LHCN-M2 (cell line): ENCODE results near the gene ZBTB44. TPM values are rescaled to one million over a fixed set of nuclear protein-coding genes. Genes with fewer than 3 reads are reported as not detected.
"Not testable (repeated sequence)": the region's sequence is repeated elsewhere in the genome, so short reads cannot be mapped to it uniquely, and the experiment has no call there.

ENCODE experiments used
- DNase-seq: peaks from one replicate; pipeline ENCODE4 v3.0.0-alpha.2; 2012; ENCODE audit warnings: low read depth
- total RNA-seq: library from RNA; depleted of rRNA; stranded (reverse); fragments of >200 nt; gene quantifications from 2 replicates; pipeline ENCODE4 v1.2.3, GENCODE V29; 2014

Gene ZBTB44
- total RNA-seq, 1 experiment from 2014 or later: 14.7 TPM

GRCh38 chr11:130247319-130247718 lies 67.4 kb downstream of the ZBTB44 start:
- no peak for DNase-seq

- no peak for DNase-seq
Observed at GRCh38 chr11:130246738-130247137, 68.0 kb downstream of the ZBTB44 start.

- DNase-seq: no peak
Observed at GRCh38 chr11:130246270-130246669, 68.4 kb downstream of the ZBTB44 start.

DNA sequence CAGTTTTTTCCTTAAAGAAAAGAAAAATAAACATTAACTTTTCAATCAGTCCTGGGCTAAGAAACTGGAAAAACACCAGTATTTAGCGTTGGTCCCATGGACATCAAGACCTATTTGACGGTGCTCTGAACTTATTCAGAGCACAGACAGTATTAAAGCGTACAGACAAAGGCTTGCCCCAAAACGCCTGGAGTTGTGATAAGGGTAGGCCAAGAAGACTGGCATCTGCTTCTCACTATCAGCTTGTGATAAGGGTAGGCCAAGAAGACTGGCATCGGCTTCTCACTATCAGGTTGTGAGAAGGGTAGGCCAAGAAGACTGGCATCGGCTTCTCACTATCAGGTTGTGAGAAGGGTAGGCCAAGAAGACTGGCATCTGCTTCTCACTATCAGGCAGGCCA lies 69.3 kb downstream of the ZBTB44 start:
- DNase-seq: not testable (repeated sequence)

- DNase-seq: no peak
Observed at GRCh38 chr11:130244848-130245247, 69.9 kb downstream of the ZBTB44 start.

DNA sequence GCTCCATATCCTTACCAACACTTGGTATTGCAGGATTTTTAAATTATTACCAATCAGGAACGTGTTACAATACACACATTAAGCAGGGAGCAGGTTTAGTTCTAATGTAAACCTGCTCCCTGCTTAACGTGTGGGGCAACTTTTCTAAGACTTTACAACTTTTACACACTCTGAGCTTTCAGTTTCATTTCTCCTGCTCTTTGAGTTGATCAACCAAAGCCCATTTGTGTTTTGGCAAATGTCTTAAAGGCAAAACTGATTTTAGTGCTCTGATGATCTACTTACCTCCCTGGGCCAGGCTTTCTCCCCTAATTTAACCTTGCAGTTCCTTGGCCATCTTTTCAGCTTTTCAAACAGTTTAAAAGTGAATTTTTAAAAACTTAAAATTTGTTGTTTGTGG lies 70.9 kb downstream of the ZBTB44 start:
- DNase-seq: no peak

DNA sequence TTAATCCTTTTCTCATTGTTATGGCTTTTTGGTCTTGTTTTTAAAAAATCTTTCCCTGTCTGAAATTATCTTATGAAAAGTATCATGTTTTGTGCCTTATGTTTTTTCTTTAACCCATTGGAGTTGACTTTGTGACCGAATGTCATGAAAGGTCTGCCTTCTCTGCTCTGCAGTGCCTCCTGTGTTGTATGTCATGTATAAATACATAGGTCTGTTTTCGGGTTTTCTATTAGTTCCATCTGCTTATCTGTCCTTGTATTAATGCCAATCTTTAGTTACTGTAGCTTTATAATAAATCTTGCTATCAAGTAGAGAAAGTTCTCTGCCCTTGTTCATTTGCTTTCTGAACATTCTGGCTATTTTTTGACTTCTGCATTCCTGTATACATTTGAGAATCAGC lies 73.0 kb downstream of the ZBTB44 start:
- no peak for DNase-seq

DNA sequence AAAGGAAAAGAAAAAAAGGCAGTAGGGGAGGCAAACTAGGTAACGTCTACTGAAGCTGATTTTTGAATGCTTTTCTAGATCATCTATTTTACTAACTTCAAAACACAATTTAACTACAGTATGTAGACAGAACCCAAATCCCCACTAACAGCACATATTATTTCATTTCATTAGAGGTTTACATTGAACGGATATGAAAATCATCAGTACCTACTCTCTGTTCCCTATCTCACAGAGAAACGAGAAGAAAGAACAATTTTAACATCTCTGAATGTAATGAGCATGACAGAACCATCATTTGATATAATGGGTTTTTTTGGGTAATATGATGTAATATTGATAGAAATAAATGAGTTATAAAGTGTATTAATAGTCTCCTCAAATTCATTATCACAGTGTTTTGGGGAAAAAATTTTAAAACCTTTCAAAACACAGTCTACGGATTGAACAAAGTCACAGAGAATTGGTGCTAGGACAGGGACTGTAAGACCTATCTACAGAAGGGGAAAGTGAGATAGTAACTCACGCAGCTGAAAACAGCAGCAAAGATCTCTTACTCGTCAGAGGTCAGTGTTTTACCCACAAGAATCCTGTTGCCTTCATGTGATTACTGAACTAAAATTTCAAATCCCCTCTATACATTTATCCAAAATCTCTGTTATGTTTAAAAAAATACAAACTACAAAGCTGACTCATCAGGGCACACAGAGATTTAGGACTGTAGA lies 77.3 kb downstream of the ZBTB44 start:
- DNase-seq: no peak

- no peak for DNase-seq
Observed at GRCh38 chr11:130234315-130234714, 80.4 kb downstream of the ZBTB44 start.

DNA sequence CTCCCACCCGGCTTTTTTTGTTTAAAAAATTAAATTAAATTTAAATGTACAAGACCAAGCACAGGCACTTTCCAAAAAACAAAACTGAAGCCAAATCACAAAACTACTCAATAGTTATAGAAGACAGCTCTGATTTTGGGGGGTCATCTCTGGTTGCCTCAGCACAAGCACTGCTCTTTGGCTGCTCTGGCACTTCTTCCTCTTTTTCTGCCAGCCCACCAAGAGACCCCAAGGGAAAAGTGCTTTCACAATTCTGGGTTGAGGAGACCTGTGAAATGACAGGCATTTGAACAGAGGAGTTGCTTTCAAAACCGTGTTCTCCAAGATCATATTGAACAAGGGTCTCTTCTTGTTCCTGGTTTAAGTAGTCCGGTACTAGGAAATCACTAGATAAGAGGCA lies 80.8 kb downstream of the ZBTB44 start:
- DNase-seq: not testable (repeated sequence)

DNA sequence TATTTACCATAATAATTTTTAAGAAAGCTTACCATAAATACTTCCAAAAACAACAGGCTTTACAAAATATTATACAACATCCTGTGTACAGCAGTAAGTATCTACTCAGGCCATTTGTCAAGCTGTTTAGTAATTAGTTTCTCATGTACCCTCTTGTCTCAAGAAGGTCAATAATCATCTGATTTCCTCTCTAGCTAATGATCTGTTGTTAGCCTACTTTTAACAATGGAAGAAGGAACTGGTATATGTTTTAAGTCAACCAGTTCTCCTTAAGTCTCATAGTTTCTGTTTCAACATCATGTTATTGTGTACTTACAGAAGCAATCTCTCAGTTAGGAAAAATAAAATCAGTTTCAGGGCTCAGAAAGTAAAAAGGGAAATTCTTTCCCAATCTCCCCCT lies 81.2 kb downstream of the ZBTB44 start:
- not testable (repeated sequence) for DNase-seq

DNA sequence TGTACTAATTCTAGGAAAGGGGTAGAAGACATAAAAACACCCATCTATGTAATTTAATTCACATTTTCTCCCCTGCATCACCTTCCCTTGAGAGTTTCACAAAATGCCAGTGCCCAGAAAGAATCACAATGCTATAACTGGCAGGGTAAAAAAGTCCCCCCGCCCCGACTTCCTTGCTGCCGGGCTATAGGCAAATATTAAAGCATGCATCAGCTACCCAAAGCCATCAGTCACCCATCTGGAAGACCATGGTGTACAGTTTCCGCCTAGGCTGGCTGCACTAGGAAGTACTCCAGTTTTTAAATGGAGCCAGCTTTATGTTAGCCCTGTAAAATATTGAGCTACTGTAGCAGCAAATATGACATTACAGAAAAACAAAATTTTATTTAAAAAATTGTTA lies 87.3 kb downstream of the ZBTB44 start:
- no peak for DNase-seq

DNA sequence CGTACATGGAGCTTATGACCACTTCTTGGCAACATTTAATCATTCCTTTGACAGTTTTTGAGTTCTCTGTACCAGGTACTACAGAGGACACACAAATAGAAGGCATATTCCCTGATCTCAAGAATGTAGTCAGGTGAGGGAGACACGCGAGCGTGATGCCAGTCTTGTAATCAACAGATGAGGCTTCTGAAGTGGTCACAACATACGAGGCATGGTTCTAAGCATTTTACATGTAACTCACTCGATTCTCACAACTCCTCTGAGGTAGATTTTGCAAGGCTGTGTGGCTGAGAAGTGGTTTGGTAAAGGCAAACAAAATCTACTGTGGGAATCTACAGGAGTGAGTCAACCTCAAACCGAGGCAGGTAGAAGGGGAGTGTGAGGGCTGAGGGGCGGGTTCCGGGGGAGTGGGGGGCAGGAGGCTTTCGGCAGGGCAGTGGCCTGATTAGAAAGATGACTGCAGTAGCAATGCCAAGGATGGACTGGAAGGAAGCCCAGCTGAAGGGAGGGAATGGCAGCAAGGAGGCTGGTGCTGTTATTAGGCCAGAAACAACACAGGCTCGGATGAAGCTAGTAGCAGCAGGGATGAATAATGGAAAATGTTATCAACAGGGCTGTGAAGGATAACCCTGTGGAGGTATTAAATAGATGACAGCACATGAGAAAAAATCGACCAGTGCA lies 91.3 kb downstream of the ZBTB44 start:
- no peak for DNase-seq

DNA sequence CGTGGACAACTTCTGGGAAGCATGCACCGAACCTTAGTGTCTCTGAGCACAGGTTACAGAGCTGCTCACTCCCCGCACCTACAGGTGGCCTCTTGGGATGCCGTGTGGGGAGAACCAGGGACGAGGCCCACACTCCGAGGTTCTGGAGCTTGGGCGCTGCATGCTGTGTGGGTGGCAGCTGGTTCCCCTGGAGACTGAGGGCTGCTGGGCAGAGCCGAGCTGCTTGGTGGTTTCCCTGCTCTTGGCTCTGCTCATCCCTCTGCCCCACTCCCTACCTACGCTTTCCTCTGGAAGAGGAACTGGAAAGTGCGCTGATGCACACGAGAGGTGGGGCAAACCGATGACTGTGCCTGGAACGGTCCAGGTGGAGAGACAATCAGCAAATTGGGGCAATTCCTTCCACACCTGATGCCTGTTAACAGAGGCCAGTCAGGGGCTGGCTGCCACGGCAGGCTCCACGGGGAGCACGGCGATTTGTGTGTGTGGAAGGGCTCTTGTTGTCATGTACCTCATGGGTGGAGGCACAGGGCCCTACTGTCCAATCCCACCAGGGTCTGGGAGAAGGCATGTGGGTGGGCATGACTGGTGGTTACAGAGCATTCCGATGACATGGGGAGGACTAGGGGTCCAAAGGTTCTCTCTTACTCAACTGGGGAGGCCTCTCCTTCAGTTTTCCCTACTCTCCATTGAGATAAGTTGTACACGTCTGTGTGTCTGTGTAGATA lies 94.2 kb downstream of the ZBTB44 start:
- no peak for DNase-seq

GRCh38 chr11:130219148-130219547 lies 95.6 kb downstream of the ZBTB44 start:
- no peak for DNase-seq

- DNase-seq: no peak
Observed at GRCh38 chr11:130218501-130219070, 96.1 kb downstream of the ZBTB44 start.

DNA sequence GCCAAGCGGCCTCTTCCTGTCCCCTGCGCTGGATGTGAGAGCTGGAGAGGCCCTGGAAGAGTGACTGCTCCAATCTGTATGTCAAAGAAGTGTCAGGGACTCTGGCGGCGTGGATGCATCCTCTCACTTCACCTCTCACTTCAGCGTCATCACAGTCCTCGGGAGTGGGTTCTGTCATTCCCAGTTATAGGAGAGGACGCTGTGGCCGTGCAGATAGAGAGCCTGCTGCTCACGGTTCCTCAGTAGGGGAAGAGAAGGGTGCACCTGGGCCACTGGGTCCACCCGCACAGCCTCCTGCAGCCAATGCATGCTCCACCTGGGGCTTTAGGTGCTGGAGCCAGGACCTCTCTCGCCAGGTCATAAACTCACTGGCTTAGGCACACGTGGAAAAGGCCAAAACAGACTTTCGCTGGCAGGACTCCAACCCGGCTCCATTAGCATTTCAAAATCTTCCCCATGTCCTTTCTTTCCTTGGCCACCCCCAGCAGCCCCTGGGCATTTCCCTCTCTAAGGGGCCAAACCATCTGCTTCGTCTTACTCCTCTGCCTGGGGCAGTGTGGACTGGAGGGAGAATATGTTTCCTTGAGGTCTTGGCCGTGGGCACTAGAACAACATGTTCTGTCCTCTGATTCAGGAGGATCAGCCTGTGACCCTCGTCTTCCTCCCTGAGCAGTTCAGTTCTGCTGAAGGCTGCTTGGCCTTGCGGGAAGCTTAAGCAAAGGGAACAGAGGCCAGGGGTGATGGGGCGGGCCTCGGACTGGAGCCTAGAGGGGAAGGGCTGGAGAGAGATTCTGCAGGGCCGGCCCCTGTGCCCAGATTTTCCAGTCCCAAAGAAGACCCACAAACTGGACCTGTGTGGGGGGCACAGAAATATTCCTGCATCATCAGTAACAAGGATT lies 97.3 kb downstream of the ZBTB44 start:
- DNase-seq: no peak

DNA sequence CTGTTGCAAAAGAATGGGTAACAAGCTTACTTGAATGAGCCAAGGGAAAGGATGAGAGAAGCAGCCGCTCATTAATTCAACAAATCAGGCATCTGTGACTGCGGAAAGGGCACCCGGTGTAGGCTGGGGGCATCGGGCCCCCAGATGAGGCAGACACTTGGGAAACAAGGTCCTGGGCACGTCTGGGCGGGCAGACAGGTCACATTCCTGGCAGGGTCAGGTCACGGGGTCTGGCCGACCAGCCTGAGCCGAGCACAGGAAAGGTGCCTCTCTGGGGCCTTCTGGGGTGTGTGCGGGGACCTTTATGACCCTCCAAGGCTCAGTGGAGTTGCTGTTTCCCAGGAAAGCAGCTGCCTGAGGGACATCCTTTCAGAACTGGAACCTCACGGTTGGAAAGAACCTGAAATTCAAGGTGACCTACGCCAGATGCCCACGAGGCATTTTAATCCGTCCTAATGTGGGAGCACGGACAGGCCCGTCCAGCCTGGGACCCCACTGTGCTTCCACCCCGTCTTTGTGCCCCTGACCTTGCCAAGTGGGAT lies 98.1 kb downstream of the ZBTB44 start:
- no peak for DNase-seq

DNA sequence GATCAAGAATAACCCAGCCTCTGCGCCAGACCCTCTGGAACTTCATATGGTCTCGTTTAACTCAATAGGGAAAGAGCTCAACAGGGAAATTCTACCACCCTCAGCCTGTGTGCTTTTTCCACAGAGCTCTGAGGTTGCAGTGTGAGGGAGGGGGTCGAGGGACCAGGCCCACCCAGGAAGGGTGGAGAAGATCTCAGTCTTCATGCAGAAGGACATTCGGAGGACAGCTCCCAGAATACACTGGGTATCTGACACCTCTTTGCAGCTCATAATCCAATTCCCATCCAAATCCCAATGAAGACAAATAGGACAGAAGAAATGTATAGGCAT lies 98.5 kb downstream of the ZBTB44 start:
- no peak for DNase-seq

- no peak for DNase-seq
Observed at GRCh38 chr11:130215531-130216220, 99.0 kb downstream of the ZBTB44 start.
